ENCODE results near the gene NUP210. TPM values are rescaled to one million over a fixed set of nuclear protein-coding genes. Genes with fewer than 3 reads are reported as not detected.

NUP210 gene
- total and polyA plus RNA-seq, 2 donors (not counting 3 experiments of a cell fraction or from before 2014, with no cell fraction given), result 0.14 to 0.84 TPM

DNA sequence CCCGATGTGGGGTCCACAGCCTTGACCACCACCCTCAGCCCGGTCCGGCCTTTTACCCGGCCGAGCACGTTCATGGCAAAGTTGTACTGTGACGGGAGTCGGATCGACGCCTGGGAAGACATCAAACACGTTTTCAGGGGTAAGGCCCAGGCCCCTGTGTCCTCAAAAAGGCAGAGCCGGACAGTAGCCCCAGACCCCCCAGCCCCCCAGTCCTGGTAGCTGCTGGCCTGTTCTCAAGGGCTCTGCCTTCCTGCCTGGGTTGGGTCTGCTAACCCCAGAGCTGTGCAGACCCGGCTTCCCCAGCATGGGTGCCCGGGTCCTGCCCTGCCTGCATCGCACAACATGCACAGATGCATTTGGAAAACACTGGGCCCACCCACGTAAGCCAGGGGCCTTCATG is 84.6 kb downstream of the NUP210 start:
- FAIRE-seq (no peak), DNase-seq (ENCODE audit: low read depth, low spot score) (no peak)
- Histone ChIP-seq H3K9me3 (replicated peaks; ENCODE audit: control insufficient read depth, insufficient read depth, low read length) (no peaks in the 10 kb centered on the region), H3K9ac (replicated peaks; ENCODE audit: extremely low read depth, insufficient read depth, low read length) (no peak overlapping the region), H3K36me3 (ENCODE audit: control insufficient read depth in 2 of 2, extremely low read depth in 1 of 2, insufficient read depth in 2 of 2, low read length in 2 of 2) (no peaks in the 10 kb centered on the region), H4K20me1 (replicated peaks; ENCODE audit: control insufficient read depth, extremely low read depth, insufficient read depth, low read length) (no peaks in the 10 kb centered on the region), H3K4me3 (replicated peaks in 1 of 3; ENCODE audit: insufficient read depth in 1 of 3, low read depth in 1 of 3, low read length in 3 of 3) (no peak overlapping the region), H3K4me2 (ENCODE audit: insufficient read depth, low read length) (no peak overlapping the region), H3K27me3 (ENCODE audit: control insufficient read depth in 2 of 2, insufficient read depth in 2 of 2, low read length in 2 of 2) (no peaks in the 10 kb centered on the region), H3K79me2 (ENCODE audit: control insufficient read depth, insufficient read depth, low read length) (no peaks in the 10 kb centered on the region), H3K27ac (ENCODE audit: insufficient read depth, low read depth, low read length) (no peak overlapping the region), H3K9me1 (replicated peaks; ENCODE audit: control insufficient read depth, extremely low read depth, insufficient read depth, low read length) (no peaks in the 10 kb centered on the region), H2AFZ (ENCODE audit: low read depth, low read length) (no peak overlapping the region), H3K4me1 (ENCODE audit: control insufficient read depth, extremely low read depth, insufficient read depth, low read length) (no peaks in the 10 kb centered on the region)
- TF ChIP-seq FOS (IDR thresholded peaks at IDR 0.05; ENCODE audit: borderline replicate concordance, insufficient read depth, low read length) (no peak), POLR2AphosphoS5 (IDR thresholded peaks at IDR 0.05; ENCODE audit: insufficient read depth, low read depth, low read length) (no peak)
- TF ChIP-seq, protein P1, sequence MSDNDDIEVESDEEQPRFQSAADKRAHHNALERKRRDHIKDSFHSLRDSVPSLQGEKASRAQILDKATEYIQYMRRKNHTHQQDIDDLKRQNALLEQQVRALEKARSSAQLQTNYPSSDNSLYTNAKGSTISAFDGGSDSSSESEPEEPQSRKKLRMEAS (IDR thresholded peaks at IDR 0.05; ENCODE audit: insufficient read depth, insufficient read length), result no peak
- intact Hi-C loops (cut with micrococcal nuclease), result no loop called here
- BruUV-seq (replicated peaks), result no TSS peak
- CTCF ChIA-PET, result no interaction called here
- POLR2A ChIA-PET, result no interaction called here
- dilution Hi-C loops (cut with MboI; ENCODE audit: extremely low pct_ligation_motif_present, low sequenced_read_pairs), result no loop called here

DNA sequence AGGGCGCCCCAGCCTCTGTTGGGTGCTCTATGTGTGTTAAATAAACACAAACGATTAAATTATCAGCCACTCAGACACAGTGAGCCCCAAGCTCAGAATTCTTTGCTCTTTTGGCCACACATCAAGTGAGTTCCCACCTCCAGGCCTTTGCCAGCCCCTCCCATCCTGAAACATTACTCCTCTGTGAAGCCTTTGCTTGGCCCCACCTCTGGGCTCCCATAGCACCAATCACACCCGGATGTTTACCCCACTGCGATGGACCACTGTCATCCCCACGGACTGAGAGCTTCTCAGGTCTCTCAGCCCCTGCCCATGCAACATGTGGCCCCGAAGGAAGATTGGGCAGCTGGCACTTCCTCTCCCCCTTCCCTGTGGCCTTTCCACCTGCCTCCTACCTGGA is 85.1 kb downstream of the NUP210 start:
- Histone ChIP-seq H3K9me1 (replicated peaks; ENCODE audit: control insufficient read depth, extremely low read depth, insufficient read depth, low read length) (no peaks in the 10 kb centered on the region), H3K79me2 (ENCODE audit: control insufficient read depth, insufficient read depth, low read length) (no peaks in the 10 kb centered on the region), H3K27me3 (ENCODE audit: control insufficient read depth in 2 of 2, insufficient read depth in 2 of 2, low read length in 2 of 2) (no peaks in the 10 kb centered on the region), H3K4me3 (replicated peaks in 1 of 3; ENCODE audit: insufficient read depth in 1 of 3, low read depth in 1 of 3, low read length in 3 of 3) (no peak overlapping the region), H4K20me1 (replicated peaks; ENCODE audit: control insufficient read depth, extremely low read depth, insufficient read depth, low read length) (no peaks in the 10 kb centered on the region), H3K27ac (ENCODE audit: insufficient read depth, low read depth, low read length) (no peak overlapping the region), H2AFZ (ENCODE audit: low read depth, low read length) (no peak overlapping the region), H3K36me3 (ENCODE audit: control insufficient read depth in 2 of 2, extremely low read depth in 1 of 2, insufficient read depth in 2 of 2, low read length in 2 of 2) (no peaks in the 10 kb centered on the region), H3K4me2 (ENCODE audit: insufficient read depth, low read length) (no peak overlapping the region), H3K9me3 (replicated peaks; ENCODE audit: control insufficient read depth, insufficient read depth, low read length) (no peaks in the 10 kb centered on the region), H3K4me1 (ENCODE audit: control insufficient read depth, extremely low read depth, insufficient read depth, low read length) (no peaks in the 10 kb centered on the region), H3K9ac (replicated peaks; ENCODE audit: extremely low read depth, insufficient read depth, low read length) (no peak overlapping the region)
- DNase-seq (ENCODE audit: low read depth, low spot score), result no peak
- intact Hi-C loops (cut with micrococcal nuclease), result no loop called here
- CTCF ChIA-PET, result no interaction called here
- POLR2A ChIA-PET, result no interaction called here
- no TSS peak for BruUV-seq (replicated peaks)
- FAIRE-seq, result no peak
- TF ChIP-seq FOS (IDR thresholded peaks at IDR 0.05; ENCODE audit: borderline replicate concordance, insufficient read depth, low read length) (no peak), POLR2AphosphoS5 (IDR thresholded peaks at IDR 0.05; ENCODE audit: insufficient read depth, low read depth, low read length) (no peak), MYC (IDR thresholded peaks at IDR 0.05; ENCODE audit: low read depth, low read length) (no peak), GATA2 (IDR thresholded peaks at IDR 0.05; ENCODE audit: insufficient read depth, insufficient read length, low read depth, low read length) (no peak), POLR2A (IDR thresholded peaks at IDR 0.05; ENCODE audit: low read depth, low read length) (no peak), EZH2 (IDR thresholded peaks at IDR 0.05; ENCODE audit: borderline replicate concordance, low read depth, low read length, severe bottlenecking) (no peak), JUN (IDR thresholded peaks at IDR 0.05; ENCODE audit: borderline replicate concordance, insufficient read depth, insufficient read length, low read depth) (no peak)
- TF ChIP-seq, protein P2, sequence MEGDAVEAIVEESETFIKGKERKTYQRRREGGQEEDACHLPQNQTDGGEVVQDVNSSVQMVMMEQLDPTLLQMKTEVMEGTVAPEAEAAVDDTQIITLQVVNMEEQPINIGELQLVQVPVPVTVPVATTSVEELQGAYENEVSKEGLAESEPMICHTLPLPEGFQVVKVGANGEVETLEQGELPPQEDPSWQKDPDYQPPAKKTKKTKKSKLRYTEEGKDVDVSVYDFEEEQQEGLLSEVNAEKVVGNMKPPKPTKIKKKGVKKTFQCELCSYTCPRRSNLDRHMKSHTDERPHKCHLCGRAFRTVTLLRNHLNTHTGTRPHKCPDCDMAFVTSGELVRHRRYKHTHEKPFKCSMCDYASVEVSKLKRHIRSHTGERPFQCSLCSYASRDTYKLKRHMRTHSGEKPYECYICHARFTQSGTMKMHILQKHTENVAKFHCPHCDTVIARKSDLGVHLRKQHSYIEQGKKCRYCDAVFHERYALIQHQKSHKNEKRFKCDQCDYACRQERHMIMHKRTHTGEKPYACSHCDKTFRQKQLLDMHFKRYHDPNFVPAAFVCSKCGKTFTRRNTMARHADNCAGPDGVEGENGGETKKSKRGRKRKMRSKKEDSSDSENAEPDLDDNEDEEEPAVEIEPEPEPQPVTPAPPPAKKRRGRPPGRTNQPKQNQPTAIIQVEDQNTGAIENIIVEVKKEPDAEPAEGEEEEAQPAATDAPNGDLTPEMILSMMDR (IDR thresholded peaks at IDR 0.05; ENCODE audit: extremely low read depth in 1 of 2, insufficient read depth in 1 of 2, low read depth in 1 of 2, low read length in 2 of 2), result no peak
- TF ChIP-seq, protein P1 (IDR thresholded peaks at IDR 0.05; ENCODE audit: insufficient read depth, insufficient read length), result no peak
- dilution Hi-C loops (cut with MboI; ENCODE audit: extremely low pct_ligation_motif_present, low sequenced_read_pairs), result no loop called here

Data from endothelial cell of umbilical vein (primary cell).